Left renal cortex interstitium (tissue), 4 donors: ENCODE measurements around the gene SHQ1. TPM values are rescaled to one million over a fixed set of nuclear protein-coding genes. Genes with fewer than 3 reads are reported as not detected.
"Not testable (repeated sequence)": the region's sequence is repeated elsewhere in the genome, so short reads cannot be mapped to it uniquely, and the experiment has no call there.

Experiments
- DNase-seq, 4 donors: peaks; one replicate each; pipeline ENCODE4 v3.0.0-alpha.2; 2013; ENCODE audit warnings: low read depth in 4 of 4, low spot score in 2 of 4, missing footprints in 1 of 4
- polyA plus RNA-seq, 4 donors: library from polyadenylated mRNA; unstranded; fragments of 120-200 nt; gene quantifications; one replicate each; pipeline ENCODE4 v1.2.1, GENCODE V29; 2013; ENCODE audit not compliant: insufficient read length in 4 of 4

Gene SHQ1
- polyA plus RNA-seq, 4 donors = 20.2 to 23.1 (median 22.7) TPM

DNA sequence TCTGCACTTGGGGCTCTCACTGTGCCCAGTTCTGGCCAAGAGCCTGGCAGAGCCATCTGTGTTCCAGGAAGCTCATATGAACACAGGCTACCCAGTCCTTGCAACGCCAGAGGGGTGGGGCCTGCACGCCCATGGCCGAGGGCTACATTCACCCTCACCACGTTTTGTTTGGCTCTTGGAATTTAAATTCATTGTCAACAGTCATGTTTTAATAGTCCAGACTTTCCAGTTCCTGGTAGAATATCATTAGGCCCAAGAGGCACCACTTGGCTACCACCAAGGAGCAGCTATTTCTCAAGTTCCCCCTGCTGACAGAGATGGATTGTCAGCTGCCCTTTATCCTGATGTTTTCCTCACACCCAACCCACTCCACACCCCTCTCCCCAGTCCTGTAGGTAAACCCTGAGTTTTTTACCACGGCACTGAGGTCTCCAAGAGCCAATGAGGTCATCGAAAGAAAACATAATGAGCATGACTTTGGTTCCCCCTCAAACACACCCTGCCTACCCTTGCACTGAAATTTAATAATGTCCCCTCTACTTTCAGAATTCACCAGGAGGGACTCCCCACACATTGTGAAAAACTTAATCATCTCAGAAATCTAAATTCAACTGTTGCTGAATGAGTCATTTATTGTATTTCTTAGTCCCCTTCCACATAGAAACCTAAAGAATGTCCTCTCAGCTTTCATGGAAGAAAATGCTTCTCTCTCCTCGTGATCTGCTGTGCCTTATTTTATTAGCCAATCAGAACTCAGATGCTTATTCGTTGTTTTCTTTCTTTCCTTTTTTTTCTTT is 125.1 kb downstream of the SHQ1 start:
- no peak for DNase-seq

DNA sequence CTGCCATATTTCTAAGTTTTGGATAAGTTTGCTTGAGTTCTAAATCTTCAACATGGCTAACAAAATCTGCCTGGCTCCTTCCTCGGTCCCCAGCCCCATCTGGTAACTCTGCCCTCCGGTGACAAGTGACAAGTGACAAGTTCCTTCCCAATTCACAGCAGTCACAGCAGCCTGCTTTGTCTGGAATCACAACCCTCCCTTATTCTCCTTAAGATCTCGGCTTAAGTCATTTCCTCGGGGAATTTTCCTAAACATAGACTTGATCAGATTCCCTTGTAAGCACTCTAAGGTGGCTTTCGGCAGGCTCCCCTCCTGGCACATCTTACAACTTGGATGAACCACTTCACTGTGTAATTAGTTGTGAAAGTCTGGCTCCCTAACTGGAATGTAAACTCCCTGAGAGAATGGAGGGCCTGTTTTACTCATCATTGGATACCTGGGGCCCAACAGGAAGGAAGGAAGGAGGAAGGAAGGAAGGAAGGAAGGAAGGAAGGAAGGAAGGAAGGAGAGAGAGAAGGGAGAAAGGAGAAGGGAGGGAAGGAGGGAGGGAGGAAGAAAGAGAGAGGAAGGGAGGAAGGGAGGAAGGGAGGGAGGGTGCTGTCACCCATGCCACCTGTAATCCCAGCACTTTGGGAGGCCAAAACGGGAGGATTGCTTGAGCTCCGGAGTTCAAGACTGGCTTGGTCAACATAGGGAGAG is 126.4 kb downstream of the SHQ1 start:
- no peak for DNase-seq

DNA sequence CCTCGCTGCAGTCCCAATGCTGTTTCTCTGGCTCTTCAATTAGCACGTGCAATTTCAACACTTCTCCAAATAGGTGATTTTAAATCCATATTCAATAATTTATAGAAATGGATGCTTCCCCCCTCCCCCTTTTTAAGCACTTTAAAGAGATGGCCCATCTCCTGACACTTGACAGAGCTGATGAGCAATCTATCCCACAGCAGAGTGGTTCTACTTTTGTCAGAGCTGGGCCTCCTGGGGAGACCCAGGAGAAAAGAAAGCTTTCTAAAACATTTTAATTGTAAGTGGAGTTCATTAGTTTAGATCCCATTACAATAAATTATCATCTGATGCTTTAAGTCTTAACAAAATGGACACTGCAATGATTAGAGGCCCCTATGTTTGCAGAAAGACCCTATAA is 127.7 kb downstream of the SHQ1 start:
- DNase-seq = no peak

DNA sequence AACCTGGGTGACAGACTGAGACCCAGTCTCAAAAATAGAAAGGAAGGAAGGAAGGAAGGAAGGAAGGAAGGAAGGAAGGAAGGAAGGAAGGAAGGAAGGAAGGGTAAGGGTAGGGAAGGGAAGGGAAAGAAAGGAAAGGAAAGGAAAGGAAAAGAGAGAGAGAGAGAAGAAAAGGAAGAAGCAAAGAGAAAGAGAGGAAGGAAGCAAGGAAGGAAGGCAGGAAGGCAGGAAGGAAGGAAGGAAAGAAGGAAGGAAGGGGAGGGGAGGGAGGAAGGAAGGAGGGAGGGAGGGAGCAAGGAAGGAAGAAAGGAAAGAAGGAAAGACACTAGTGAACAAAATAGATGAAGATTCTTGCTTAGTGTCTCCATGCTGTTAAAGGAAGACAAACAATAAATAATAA is 129.1 kb downstream of the SHQ1 start:
- DNase-seq = no peak

DNA sequence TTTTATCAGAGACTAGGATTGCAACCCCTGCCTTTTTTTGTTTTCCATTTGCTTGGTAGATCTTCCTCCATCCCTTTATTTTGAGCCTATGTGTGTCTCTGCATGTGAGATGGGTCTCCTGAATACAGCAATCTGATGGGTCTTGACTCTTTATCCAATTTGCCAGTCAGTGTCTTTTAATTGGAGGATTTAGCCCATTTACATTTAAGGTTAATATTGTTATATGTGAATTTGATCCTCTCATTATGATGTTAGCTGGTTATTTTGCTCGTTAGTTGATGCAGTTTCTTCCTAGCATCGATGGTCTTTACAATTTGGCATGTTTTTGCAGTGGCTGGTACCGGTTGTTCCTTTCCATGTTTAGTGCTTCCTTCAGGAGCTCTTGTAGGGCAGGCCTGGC is 134.1 kb downstream of the SHQ1 start:
- not testable (repeated sequence) for DNase-seq

DNA sequence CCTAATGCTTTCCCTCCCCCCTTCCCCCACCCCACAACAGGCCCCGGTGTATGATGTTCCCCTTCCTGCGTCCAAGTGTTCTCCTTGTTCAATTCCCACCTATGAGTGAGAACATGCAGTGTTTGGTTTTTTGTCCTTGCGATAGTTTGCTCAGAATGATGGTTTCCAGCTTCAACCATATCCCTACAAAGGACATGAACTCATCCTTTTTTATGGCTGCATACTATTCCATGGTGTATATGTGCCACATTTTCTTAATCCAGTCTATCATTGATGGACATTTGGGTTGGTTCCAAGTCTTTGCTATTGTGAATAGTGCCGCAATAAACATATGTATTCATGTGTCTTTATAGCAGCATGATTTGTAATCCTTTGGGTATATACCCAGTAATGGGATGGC is 137.8 kb downstream of the SHQ1 start:
- DNase-seq = not testable (repeated sequence)

DNA sequence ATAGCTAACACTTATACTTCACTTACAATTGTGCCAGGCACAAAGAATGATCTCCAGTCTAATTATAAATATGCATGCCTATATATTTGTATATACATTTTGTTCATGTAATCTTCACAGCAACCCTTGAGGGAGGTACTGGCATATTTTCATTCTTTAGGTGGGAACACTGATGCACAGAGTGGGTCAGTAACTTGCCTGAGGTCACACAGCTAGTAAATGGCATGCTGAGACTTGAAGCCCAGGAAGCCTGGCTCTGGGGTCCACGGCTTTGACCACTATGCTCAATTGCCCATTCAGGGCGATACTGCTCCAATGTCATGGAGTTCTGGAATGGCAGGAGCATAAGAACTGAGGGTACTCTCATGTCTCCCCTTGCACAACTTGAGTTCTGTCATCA is 139.8 kb downstream of the SHQ1 start:
- DNase-seq = no peak

DNA sequence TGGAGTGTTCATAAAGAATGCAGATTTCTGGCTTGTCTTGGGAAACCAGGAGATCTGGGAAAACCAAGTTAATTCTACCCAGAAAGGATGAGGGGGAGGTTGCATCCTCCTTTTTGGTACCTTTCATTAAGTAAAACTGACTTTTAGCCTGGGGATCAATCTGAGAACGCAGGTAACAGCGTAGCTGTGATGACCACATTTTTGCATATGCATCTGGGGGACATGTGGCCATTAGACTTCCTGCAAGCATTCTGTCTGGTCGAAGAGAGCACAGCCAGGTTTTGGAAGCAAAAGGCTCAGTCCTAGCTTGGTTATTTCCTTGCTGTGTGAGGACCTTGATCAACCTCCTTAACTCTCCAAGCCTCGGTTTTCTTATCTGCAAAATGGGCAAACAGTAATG is 145.2 kb downstream of the SHQ1 start:
- DNase-seq = no peak

DNA sequence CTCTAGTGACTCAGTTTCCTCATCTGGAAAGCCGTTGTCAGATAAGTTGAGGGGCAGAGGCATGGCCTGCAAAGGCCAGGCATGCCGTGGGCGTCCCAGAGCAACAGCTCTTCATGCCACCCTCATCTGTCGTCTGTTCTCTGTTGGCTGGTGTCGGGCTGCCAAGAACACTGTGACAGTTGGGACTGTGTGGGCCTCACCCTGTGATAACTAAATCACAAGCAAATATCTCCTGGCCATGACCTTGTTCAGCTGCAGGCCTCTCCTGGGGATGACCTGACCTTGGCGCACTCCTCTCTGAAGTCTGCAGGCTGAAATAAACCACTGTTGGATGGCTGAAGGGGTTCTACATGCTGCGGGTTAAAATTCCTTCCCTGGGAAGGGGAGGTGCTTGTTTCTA is 145.9 kb downstream of the SHQ1 start:
- no peak for DNase-seq

DNA sequence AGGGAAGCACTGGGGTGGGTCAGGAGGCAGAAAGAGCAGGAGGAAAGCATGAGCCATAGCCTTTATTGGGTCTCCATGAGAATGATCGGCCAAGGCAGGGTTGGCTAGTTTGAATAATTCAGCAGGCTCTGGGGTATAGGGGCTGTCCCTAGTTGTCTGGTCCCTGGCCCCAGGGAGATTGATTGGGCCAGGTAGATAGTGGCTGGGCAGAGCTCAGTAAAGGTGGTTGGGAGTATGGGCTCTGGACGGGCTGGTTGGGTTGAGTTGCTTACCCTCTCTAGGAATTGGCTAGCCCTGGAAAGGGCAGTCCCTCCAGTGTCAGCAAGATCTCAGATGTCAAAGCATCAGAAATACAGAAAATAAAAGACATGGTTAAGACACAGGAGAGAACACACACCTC is 148.1 kb downstream of the SHQ1 start:
- no peak for DNase-seq

DNA sequence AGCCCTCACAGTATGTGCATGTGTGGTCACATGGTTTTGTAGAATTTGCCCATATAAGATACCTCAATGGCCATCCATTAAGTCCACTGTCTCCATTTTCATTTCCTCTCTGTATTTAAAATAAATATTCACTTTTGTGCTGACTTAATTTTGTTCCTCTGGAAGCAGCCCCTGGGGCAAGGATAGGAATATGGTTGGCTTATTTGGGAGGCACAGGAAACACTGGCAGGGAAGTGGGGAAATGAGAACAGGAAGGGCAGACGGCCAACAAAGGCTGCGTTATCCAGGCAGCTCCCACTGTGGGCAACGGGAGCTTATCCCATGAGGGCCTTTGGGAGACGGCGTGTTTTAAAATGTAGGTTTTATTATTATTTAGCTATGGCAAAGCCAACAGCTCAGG is 148.6 kb downstream of the SHQ1 start:
- no peak for DNase-seq

Other genes with a start within 250 kb of the SHQ1 start
- gene GXYLT2, start 39.6 kb upstream of the SHQ1 start, polyA plus RNA-seq = 10 to 100 TPM; 12.0 to 14.1 (median 12.8) TPM
- 10 to 100 TPM; 79.8 to 97.7 (median 88.9) TPM for gene PPP4R2, start 148.4 kb upstream of the SHQ1 start, polyA plus RNA-seq
- gene EBLN2, start 213.2 kb upstream of the SHQ1 start, polyA plus RNA-seq = 1 to 10 TPM; 1.7 to 8.5 (median 4.9) TPM